Skeletal muscle tissue (tissue), 4 donors: Measurements from ENCODE around the gene ALX3. TPM values are rescaled to one million over a fixed set of nuclear protein-coding genes. Genes with fewer than 3 reads are reported as not detected.
"Not testable (repeated sequence)": the region's sequence is repeated elsewhere in the genome, so short reads cannot be mapped to it uniquely, and the experiment has no call there.

Source experiments
- H3K27ac ChIP-seq: one replicate; pipeline ENCODE4 v1.7.0; 2013; ENCODE audit warnings: mild to moderate bottlenecking, low read depth, low read length, inconsistent platforms
- H3K27me3 ChIP-seq, 3 donors: one replicate each; pipeline ENCODE4 v1.7.0; 2013; ENCODE audit warnings: low read length in 3 of 3; ENCODE audit not compliant: control insufficient read depth in 3 of 3, insufficient read depth in 3 of 3
- H3K36me3 ChIP-seq, 3 donors: one replicate each; pipeline ENCODE4 v1.7.0; 2013; ENCODE audit warnings: low read length in 3 of 3; ENCODE audit not compliant: control insufficient read depth in 3 of 3, insufficient read depth in 3 of 3
- H3K4me1 ChIP-seq, 3 donors: one replicate each; pipeline ENCODE4 v1.7.0; 2013; ENCODE audit warnings: low read length in 3 of 3, mild to moderate bottlenecking in 3 of 3; ENCODE audit not compliant: control insufficient read depth in 3 of 3, insufficient read depth in 3 of 3
- H3K4me3 ChIP-seq, 3 donors: one replicate each; pipeline ENCODE4 v1.7.0; 2013; ENCODE audit warnings: low read length in 3 of 3
- H3K9ac ChIP-seq, 3 donors: one replicate each; pipeline ENCODE4 v1.7.0; 2013; ENCODE audit warnings: low read length in 3 of 3, mild to moderate bottlenecking in 3 of 3, moderate library complexity in 2 of 3, low read depth in 1 of 3
- H3K9me3 ChIP-seq, 3 donors: one replicate each; pipeline ENCODE4 v1.7.0; 2013; ENCODE audit warnings: low read length in 3 of 3; ENCODE audit not compliant: control insufficient read depth in 3 of 3
- total RNA-seq: library from RNA; depleted of rRNA; stranded (reverse); fragments of >200 nt; gene quantifications from one replicate; pipeline ENCODE4 v1.2.3, GENCODE V29; 2014
- donor health status: Osteomylitis.

ALX3 gene
- total RNA-seq, 1 donor from 2014 or later = not detected

DNA sequence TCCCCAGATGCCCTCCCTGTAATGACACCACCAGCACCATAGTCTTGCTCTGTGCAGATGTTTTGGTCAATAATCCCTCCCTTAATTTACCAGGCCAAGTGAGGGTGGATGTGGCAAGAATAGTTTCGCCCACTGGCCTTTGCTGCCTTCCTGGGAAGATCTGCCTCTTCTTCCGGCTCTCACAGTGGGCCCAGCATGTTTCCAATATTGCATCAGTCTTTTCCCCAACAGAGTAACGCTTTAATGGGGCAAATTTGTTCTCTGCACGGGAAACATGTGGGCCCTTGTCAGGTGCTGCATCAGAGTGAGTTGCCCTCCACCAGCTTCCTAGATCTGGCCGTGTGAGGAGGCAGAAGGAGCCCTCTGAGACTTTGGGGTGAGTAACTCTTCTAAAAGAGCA lies 12.0 kb upstream of the ALX3 start:
- Histone ChIP-seq H3K4me3 (no peak overlapping the region), H3K27me3 (peaks cover 36 to 50% (median 42%) of the 10 kb centered on the region in 3 donors)

DNA sequence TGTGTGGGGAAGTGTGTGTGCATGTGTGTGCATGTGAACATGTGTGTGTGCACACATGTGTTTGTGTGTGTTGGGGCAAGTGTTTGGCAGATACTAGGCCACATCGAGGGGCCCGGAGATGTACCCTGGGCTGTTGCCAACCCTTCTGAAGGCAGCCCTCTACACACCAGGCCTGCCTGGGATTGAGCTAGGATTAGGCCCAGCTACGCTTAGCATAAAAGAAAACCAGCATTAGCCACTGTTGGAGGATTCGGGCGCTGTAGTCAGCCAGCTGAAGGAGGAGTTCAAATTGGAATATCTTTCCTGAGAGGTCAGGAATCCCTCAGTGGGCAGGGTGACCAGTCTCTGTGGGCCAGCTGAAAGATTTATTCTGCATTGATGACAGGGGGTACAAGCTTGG lies 10.6 kb upstream of the ALX3 start:
- Histone ChIP-seq H3K27me3 (peaks cover 27 to 40% (median 35%) of the 10 kb centered on the region in 3 donors), H3K36me3 (no peaks in the 10 kb centered on the region), H3K9me3 (no peaks in the 10 kb centered on the region), H3K4me1 (peaks cover 11 to 16% (median 15%) of the 10 kb centered on the region in 3 donors), H3K4me3 (no peak overlapping the region), H3K27ac (no peak overlapping the region), H3K9ac (no peak overlapping the region)

More for the DNA sequence above, 12.0 kb upstream of the ALX3 start:
- no peaks in the 10 kb centered on the region for H3K9me3 ChIP-seq
- H3K27ac ChIP-seq = no peak overlapping the region
- peaks cover 11 to 16% (median 15%) of the 10 kb centered on the region in 3 donors for H3K4me1 ChIP-seq
- H3K36me3 ChIP-seq = no peaks in the 10 kb centered on the region
- no peak overlapping the region for H3K9ac ChIP-seq

DNA sequence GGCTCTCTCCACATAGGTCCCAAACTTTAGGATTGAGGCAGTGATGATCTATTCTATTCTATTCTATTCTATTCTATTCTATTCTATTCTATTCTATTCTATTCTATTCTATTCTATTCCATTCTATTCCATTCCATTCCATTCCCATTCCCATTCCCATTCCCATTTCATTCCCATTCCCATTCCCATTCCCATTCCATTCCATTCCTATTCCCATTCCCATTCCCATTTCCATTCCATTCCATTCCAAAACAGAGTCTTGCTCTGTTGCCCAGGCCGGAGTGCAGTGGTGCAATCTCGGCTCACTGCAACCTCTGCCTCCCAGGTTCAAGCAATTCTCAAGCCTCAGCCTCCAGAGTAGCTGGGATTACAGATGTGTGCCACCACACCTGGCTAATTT lies 9.5 kb upstream of the ALX3 start:
- not testable (repeated sequence) for H3K9me3 ChIP-seq, H3K9ac ChIP-seq, H3K36me3 ChIP-seq, H3K27ac ChIP-seq, H3K4me3 ChIP-seq
- Histone ChIP-seq H3K4me1 (peaks cover 11 to 15% (median 14%) of the 10 kb centered on the region in 3 donors), H3K27me3 (peaks cover 25 to 31% (median 27%) of the 10 kb centered on the region in 3 donors)

DNA sequence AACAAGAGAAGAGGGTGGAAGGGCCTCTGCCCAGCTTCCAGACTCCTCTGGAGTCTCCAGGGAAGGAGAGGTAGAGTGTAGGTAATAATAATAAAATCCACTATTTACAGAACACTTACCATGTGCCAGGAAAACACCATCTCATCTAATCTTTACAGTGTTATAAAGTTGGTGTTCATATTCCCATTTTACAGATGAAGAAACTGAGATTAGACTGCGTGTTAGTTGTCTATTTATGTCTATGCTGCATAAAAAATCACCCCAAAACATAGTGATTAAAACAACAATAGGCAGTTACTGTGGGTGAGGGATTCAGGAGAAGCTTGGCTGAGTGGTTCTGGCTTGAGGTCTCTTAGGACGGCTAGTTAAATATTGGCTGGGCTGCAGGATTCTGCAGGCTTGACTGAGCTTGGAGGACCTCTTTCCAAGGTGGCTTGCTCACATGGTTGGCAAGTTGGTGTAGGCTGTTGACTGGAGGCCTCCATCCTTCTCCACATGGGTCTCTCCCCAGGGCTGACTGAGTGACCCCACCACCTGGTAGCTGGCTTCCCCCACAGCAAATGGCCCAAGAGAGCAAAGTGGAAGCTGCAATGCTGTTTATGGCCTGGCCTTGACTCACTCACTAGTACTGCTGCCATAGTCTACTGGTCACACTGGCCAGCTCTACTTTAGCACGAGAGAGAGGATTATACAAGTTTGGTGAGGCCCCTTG lies 6.5 kb upstream of the ALX3 start:
- H3K27ac ChIP-seq = no peak overlapping the region
- no peaks in the 10 kb centered on the region for H3K36me3 ChIP-seq
- H3K4me1 ChIP-seq = no peaks in the 10 kb centered on the region
- peaks cover 3 to 12% (median 10%) of the 10 kb centered on the region in 3 donors for H3K27me3 ChIP-seq
- no peak overlapping the region for H3K9ac ChIP-seq
- no peaks in the 10 kb centered on the region for H3K9me3 ChIP-seq
- H3K4me3 ChIP-seq = no peak overlapping the region

DNA sequence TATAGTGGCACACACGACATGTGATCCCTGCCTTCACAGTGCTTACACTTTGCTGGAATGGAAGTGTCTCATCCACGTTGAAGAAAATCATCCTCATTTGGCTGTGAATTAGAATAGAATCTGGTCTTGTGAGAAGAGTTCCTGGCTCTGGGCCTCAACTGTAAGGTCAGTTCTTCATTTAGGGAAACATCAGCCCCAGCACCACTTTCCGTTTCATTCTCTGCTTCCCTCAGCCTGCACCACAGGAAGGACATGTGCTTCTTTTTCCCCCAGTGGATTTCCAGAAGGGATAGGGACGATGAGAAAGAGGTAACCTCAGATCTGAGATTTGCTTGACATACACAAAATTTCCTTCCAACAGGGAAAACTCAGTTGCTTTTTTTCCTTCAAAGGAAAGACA lies 3.7 kb upstream of the ALX3 start:
- Histone ChIP-seq H3K36me3 (no peaks in the 10 kb centered on the region), H3K27me3 (peaks cover 25 to 34% (median 34%) of the 10 kb centered on the region in 3 donors), H3K4me3 (no peak overlapping the region), H3K4me1 (peaks cover 0 to 6% (median 0%) of the 10 kb centered on the region in 3 donors), H3K9ac (no peak overlapping the region), H3K27ac (no peak overlapping the region), H3K9me3 (no peaks in the 10 kb centered on the region)

- H3K27me3 ChIP-seq = peaks cover 61 to 69% (median 67%) of the 10 kb centered on the region in 3 donors
- no peak overlapping the region for H3K27ac ChIP-seq
- no peak overlapping the region for H3K9ac ChIP-seq
- H3K9me3 ChIP-seq = no peaks in the 10 kb centered on the region
- H3K4me1 ChIP-seq = peaks cover 8 to 18% (median 8%) of the 10 kb centered on the region in 3 donors
- H3K36me3 ChIP-seq = no peaks in the 10 kb centered on the region
- H3K4me3 ChIP-seq = no peak overlapping the region
Observed at GRCh38 chr1:110070282-110070669, 196 bp downstream of the ALX3 start.

GRCh38 chr1:110069404-110070281 lies 829 bp downstream of the ALX3 start:
- H3K36me3 ChIP-seq = no peaks in the 10 kb centered on the region
- H3K27ac ChIP-seq = no peak overlapping the region
- peaks cover 8 to 18% (median 8%) of the 10 kb centered on the region in 3 donors for H3K4me1 ChIP-seq
- H3K27me3 ChIP-seq = peaks cover 61 to 69% (median 67%) of the 10 kb centered on the region in 3 donors
- no peaks in the 10 kb centered on the region for H3K9me3 ChIP-seq
- no peak overlapping the region for H3K4me3 ChIP-seq
- no peak overlapping the region for H3K9ac ChIP-seq

DNA sequence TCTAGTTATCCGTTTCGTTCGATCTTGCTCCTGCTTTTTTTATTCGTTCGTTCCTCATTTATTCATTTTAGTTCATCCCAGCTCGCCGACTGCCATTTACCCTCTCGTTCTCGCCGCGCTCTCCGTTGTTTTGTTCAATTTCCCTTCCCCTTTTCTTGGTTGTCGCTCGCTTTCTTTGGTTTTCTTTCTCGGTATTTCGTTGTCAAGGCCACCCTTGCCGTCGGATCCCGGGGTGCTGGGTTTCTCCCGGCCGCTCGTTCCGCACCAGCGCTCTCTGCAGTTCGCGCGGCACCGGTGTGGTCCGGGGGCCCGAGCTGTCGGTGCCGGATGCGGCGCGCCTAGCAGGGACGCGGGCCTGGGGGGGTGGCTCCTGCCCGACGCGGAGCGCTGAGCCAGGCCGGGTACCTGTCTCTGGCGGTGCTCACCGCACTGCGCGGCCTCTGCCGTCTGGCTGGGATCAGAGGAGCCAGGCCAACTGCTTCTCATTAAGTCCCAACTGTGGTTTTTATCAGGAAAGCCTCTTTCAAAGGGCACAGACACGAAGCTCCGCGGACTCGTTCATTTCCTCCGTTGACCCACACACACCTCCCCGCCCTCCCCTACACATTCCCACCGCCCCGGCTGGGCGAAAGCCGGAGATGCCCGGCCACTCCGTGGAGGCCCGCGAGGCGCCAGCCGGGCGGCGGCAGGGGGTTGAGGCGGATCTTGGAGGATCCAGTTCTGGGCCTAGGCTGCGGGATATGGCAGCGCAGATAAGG lies 1.6 kb downstream of the ALX3 start:
- peaks cover 8 to 18% (median 8%) of the 10 kb centered on the region in 3 donors for H3K4me1 ChIP-seq
- H3K27me3 ChIP-seq = peaks cover 61 to 69% (median 67%) of the 10 kb centered on the region in 3 donors
- no peaks in the 10 kb centered on the region for H3K9me3 ChIP-seq

GRCh38 chr1:110067893-110068645 lies 2.4 kb downstream of the ALX3 start:
- H3K4me1 ChIP-seq = peaks cover 8 to 18% (median 8%) of the 10 kb centered on the region in 3 donors
- no peak overlapping the region for H3K4me3 ChIP-seq
- no peaks in the 10 kb centered on the region for H3K9me3 ChIP-seq
- no peak overlapping the region for H3K27ac ChIP-seq
- peaks cover 61 to 67% (median 65%) of the 10 kb centered on the region in 3 donors for H3K27me3 ChIP-seq
- no peaks in the 10 kb centered on the region for H3K36me3 ChIP-seq
- H3K9ac ChIP-seq = no peak overlapping the region

More for the DNA sequence above, 1.6 kb downstream of the ALX3 start:
- no peak overlapping the region for H3K27ac ChIP-seq
- no peak overlapping the region for H3K9ac ChIP-seq
- no peak overlapping the region for H3K4me3 ChIP-seq
- H3K36me3 ChIP-seq = no peaks in the 10 kb centered on the region
